GM21381 (cell line): Measurements from ENCODE around the gene B4GALNT3.
"Not testable (repeated sequence)": the region's sequence is repeated elsewhere in the genome, so short reads cannot be mapped to it uniquely, and the experiment has no call there.

Experiments
- ATAC-seq: cut with Tn5 transposase; IDR thresholded peaks from one replicate; pipeline ENCODE4 v1.9.1; 2021; ENCODE audit warnings: mild to moderate bottlenecking, moderate library complexity; ENCODE audit not compliant: unreplicated experiment

The B4GALNT3 gene

DNA sequence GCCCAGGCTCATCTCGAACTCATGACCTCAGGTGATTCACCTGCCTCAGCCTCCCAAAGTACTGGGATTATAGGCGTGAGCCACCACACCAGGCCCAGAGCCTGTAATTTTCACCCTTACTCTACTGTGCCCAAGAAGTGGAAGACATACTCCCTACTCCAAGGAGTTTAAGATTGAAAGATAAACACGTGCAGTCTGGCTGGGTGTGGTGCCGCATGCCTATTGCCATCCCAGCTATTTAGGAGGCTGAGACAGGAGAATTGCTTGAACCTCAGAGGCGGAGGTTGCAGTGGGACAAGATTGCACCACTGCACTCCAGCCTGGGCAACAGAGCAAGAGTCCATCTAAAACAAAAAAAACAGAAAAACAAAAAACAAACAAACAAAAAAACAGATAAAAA, 113.5 kb downstream of the B4GALNT3 start:
- ATAC-seq = no peak

DNA sequence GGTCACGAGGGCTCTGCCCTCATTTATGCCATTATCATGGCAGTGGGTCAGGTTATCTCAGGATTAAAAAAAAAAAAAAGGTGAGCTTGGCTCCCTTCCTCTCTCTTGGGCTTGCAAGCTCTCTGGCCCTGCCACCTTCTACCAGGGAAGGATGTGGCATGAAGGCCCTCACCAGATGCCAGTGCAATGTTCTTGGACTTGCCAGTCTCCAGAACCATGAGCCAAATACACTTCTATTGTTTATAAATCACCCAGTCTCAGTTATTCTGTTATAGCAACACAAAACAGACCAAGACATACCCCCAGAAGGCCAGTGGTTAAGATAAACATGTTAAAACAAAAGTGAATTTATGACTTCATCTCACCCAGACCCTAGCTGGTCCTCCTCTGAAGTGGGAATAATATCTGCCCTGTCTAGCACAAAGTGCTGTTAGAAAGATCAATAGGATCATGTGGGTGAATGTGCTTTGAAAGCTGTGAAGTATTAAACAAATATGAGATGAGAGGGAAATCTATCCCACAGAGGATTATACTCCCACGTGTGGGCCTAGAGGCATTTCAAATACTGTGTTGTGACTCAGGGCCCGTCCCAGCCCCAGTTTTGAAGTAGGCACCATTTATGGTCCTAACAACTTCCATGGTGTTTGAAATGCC, 114.9 kb downstream of the B4GALNT3 start:
- ATAC-seq = no peak

DNA sequence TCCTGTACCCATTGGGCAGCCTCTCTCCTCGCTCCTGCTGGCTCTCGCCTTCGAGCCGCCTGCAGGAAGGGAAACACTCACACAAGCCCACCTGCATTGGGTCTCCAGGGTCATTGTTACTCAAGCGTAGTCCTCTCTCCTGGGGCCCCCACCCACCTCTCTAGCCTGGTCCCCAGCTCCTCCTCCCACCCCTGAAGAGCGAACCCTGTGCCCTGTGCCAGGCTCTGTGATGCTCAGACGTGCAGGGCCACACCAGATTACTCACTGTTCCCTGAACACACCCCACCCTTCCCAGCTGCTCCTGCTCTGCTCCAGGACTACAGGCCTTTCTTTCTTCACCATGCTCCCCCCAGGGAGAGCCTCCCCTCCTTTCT, 115.4 kb downstream of the B4GALNT3 start:
- no peak for ATAC-seq

DNA sequence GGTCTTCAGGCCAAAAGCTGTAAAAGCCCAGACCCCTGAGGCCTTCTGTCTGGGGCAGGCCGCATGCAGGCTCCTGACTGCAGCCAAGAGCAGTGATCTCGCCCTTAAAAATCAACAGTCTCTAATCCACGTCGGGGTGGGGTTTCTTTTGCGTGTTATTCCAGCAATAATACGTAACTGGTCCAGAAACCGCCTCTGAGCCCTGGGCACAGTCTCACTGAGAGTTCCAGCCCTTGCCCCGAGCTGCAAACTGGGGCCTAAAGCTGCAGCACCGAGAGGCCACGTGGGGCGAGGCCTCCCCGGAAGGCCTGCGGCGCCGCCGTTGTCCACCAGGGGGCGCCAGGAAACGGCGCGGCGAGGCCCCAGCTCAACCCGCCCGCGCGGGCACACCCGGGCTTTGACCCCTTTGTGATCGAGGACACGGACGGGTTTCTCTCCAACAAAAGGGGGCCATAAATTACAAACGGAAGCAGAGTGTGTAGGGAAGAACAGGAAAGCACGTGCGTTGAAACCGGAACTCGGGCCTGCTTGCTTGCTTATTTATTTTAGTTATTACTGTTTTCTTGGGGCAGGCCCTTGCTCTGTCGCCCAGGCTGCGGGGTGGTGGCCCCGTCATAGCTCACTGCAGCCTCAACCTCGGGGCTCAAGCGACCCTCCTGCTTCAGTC, 116.3 kb downstream of the B4GALNT3 start:
- ATAC-seq = peak; percentile 76

DNA sequence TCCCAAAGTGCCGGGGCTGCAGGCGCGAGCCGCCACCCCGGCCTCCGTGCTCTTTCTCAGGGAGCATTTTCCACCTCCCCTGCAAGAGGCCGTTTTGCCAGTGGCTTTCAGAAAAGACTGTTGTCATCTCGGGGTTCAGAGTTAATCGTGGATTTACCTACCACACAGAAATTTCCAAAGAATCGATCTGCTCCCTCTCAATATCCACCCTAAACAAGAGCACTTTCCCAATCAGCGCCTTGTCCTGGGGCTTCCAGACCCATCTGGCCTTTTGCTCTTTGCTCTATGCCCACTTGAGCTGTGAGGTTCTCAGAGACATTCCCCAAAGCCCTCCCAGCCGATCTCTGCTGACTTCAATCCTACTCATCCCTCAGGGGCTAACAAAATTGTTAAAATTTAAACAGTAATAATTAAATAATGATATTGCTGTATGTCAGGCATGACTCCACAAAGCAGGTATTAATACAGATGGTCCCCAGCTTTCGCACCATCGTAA, 116.9 kb downstream of the B4GALNT3 start:
- ATAC-seq = no peak

DNA sequence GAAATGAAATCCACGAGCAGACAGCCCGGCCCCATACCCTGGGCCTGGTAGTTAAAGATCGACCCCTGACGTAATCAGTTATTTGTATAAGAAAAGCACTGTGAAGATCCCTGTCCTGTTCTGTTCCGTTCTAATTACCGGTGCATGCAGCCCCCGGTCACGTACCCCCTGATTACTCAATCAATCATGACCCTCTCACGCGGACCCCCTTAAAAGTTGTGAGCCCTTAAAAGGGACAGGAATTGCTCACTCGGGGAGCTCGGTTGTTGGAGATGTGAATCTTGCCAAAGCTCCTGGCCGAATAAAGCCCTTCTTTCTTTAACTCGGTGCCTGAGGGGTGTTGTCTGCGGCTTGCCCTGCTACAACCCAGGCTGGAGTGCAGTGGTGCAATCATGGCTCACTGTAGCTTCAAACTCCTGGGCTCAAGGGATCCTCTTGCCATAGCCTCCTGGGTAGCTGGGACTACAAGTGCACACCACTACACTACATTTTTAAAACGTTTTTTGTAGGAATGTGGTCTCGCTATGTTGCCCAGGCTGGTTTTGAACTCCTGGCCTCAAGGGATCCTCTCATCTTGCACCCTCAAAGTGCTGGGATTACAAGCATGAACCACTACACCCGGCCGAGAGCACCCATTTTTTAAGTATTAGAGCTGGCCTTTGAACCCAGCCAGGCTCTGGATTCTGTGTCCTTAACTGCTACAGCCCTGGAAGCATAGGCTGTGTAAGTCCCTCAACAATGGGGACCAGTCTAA, 118.4 kb downstream of the B4GALNT3 start:
- not testable (repeated sequence) for ATAC-seq

DNA sequence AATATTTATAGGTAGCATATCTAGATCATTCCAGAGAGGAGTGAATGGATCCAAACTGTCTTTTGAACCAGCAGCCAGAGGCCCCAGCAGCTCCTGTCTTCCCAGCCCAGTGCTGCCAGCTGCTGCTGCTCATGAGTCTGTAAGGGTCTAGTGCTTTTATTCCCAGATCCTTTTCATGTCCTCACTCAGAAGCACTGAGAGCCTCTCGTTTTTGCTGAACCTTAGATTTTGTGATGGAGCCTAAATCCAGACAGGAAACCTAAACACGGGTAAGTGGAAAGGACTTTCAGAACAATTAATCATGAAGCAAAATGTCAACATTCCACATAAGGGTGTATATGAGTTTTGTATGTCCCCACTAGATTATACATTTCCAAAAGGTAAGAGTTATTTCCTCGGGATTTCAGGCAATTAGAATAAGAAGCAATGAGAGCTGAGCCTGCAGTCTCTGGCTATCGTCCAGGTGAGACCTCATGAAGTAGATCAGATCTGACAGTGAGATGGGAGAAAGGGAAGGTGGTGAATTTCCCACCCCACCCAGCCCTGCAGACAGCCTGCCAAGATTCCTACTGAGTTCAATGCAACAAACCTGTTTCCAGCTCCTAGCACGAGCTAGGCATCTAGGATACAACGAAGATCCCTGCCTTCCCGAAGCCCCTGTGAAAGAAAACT, 119.1 kb downstream of the B4GALNT3 start:
- ATAC-seq = no peak

DNA sequence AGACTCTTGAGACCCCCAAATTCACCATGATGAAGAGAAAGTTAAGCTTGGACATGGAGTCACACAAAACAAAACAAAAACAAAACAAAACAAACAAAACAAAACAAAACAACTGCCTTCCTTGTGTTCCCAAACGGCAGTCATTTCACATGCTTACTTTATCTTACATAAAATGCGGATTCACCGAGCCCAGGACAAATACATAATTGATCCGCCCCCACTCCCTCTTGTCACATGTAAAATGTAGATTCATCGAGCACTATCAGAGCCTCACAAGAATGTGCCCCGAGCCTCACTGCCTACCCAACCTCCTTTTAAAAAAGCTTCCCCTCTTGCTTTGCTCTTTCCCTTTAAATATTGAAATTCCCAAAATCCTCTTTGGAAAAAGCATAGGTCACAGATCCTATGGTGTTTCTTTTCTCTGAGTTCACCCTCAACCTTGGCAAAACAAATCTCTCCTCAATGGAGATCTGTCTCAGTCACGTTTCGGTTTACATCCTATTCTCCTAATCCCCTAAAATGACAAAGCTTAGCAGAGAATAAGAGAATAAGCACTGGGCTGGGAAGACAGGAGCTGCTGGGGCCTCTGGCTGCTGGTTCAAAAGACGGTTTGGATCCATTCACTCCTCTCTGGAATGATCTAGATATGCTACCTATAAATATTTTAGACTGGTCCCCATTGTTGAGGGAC, 119.8 kb downstream of the B4GALNT3 start:
- no peak for ATAC-seq

DNA sequence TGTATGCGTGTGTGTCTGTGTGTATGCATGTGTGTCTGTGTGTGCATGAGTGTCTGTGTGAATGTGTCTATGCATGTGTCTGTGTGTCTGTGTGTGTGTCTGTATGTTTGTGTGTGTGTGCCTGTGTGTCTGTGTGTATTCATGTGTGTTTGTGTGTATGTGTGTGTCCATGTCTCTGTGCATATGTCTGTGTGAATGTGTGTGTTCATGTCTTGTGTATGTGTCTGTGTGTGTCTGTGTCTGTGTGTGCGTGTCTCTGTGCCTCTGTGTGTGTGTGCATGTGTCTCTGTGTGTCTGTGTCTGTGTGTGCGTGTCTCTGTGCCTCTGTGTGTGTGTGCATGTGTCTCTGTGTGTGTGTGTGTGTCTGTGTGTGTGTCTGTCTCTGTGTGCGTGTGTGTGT, 121.1 kb downstream of the B4GALNT3 start:
- no peak for ATAC-seq

DNA sequence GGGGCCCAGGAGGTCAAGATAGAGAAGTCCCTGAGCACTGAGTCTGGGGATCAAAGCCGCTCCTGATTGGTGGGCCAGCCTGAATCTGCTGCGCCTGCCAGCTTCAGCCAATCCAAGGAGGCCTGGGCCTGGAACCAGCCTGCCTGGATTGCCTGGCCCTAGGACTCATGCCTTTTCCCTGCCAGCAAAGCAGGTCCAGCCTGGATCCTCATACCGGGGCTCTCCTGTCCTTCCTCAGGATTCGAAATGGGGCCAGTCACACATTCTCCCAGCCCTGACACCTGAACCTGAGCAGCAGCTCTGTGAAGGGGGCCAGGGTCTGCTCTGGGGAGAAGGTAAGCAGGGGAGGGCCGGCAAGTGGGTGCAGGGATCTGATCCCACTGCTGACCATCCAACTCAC, 121.6 kb downstream of the B4GALNT3 start:
- ATAC-seq = no peak

DNA sequence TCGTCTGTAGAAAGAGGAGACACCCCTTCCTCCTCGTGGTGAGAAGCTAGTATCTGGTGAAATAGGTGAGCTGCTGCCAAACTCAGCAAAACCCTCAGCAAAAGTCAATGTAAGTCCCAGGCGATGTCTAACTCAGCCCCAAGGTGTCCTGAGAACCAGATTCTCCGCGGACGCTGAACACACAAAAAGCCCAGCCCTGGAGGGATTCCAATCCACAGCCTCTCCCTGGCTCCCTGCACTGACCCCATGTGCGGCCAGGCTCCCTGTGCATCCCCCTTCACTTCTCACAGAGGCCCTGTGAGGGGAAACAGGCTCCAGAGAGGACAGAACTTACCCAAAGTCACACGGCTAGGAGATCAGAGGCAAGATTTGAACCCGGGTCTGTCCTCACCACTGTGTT, 122.0 kb downstream of the B4GALNT3 start:
- ATAC-seq = no peak

DNA sequence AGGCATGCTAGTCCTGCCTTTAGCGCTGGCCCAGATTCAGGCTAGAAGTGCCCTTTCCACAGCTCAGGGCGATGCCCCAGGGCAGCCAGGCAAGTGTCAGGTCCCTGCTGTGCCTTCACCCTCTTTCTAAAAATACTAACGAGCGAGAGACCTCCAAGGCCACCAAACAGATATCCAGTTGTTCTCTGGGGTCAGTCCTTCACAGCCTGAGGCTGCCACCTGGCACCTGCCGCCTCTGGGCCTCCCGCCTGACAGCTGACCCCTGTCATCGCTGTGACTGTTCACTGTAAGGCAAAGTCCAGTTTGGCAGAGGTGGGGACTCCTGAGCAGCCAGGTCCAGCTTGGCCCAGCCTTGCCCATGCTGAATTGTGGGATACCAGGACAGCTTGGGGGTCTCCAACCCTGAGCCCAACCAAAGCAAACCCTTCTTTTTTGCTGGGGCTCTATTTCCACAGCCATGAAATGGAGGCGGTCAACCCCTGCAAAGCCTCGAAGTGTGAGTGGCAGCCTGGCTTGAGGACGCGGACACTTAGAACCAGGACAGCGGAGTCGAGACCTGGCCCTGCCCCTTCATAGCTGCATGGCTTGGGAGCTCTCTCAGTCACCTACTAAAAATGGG, 123.6 kb downstream of the B4GALNT3 start:
- no peak for ATAC-seq

DNA sequence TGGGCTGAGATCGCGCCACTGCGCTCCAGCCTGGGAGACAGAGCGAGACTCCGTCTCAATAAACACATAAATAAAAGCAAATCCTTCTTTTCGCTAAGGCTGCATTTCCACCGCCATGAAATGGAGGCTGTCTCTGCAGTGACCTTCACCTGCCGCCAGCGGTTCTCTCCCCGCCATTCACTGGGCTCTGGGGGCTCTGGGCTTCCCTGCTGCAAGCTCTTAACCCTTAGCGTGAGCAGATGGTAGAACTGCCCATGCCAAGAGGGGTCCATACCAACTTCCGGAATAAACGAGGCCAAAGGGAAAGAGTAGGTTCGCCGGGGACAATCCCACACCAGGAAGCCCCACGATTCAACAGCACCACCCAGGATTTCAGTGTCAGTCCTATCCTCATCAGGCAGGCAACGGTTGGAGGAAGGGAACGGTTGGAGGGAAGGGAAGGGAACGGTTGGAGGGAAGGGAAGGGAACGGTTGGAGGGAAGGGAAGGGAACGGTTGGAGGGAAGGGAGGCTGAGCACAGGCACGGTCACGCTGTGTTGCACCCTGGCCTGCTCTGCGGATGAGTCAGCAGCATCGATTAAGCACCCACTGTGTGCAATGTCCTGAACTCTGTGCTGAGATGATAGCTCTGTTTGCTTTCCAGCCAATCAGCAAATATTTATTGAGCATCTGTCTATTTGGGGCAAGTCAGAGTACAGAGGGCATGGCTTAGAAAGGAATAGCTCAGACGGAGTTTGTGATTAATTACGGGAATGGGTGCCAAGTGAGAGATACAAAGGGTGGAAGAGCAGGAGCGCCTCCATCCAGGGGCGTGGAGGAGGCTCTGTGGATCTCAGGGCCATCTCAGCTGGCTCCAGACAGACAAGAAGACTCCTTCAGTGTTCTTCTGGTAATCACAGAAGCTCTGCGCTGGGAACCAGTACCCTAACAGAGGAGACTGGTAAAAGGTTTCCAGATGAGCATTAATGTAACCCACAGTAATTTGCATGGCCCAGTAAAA, 125.6 kb downstream of the B4GALNT3 start:
- no peak for ATAC-seq

DNA sequence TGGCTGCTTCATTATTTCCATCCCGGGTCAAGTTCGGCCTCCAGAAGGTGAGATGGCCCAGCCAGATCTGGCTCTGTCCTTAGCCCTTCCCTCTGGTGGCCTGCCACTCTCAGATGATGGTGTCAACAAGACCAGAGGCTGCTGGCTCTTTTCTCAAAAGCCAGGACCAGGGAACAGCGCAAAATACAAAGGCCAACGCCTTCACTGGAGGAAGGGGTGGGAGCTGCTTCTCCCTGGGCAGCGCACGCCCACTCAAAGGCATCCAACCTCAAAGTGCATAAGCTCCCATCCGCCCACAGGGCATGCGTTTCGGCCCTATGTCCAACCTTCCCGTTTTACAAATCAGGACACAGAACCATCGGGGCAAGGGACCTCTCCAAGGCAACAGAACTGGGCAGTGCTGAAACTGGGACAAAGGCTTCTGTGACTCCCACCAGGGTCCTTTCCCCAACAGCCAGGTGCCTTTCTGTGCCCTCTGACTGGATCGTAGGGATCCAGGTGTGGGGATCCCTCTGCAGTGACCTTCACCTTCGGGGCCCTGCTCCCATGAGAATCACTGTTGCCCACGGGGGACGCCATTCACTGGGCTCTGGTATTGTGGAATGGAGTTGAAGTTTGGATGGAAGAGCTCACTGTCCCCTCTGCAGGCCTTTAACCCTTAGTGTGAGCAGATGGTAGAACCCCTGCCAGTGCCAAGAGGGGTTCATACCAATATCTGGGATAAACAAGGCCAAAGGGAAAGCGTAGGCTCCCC, 126.8 kb downstream of the B4GALNT3 start:
- ATAC-seq = no peak

DNA sequence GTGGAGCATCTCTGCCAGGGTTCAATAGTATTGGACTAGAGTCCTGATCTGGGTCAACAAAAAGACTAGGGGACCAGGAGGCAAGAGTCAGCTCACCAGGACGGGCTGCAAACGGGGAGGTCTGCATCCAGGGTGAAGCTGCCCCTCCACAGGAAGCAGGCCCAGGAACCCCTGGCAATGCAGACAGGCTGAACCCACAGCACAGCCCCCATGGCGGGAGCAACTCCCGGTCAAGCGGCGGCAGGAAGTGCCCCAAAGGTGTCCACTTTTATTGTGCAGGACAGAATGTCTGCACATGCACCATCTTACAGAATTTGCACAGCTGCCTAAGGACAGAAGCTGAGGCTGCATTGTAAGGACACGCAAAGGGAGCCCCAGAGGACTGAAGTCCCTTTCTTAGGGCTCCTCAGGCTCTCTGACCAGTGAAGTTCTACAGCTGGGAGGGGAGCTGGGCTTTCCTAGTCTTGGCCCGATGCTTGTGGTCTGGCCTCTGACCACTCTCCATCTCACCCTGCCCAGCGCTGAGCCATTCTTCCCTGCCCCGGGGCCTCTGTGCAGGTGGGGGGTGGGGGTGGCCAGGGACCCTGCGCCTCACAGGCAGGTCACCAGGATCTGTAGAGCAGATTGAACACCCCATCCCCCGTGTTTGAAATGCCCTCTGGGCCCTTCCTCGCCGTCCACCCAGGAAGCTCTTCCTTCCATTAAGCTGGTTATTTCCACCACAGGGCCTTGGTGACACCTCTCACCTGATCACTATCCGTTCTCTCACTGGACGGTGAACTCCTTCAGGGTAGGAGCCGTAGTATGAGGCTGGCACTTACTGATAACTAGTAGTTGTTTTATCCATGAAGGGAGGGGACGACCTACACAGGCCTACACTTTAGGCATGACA, 127.6 kb downstream of the B4GALNT3 start:
- no peak for ATAC-seq

DNA sequence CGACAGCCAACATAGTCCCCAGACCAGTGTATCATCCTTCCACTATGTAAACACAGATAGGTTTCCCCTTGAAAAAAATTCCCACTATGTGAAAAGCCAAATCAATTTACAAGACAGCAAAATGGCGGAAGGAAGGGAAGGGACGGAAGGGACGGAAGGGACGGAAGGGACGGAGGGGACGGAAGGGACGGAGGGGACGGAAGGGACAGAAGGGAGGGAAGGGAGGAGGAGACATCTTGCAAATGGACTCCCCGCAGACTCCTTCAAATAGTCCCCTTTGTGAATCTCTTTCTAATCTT, 128.2 kb downstream of the B4GALNT3 start:
- ATAC-seq = no peak

DNA sequence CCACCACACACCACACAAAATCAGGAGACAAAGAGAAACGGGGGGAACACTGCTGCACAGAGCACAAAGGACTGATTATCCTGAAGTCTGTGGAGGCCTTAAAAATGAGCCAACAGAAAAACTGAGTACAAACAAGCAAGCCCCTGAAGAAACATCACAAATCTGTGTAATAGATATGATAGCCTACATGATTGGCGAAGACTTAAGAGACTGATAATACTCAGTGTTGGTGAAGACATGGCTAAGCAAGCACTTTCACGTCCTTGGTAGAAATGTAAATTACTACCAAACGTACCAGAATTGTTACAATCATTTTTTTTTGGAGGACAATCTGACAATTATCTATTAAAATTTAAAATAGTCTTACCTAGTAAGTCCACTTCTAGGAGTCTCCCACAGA, 128.9 kb downstream of the B4GALNT3 start:
- no peak for ATAC-seq
